Immature natural killer cell (primary cell): Measurements from ENCODE around the gene ARFIP2. TPM values are rescaled to one million over a fixed set of nuclear protein-coding genes. Genes with fewer than 3 reads are reported as not detected.

Experiments used
- DNase-seq, 3 donors: peaks; one replicate each; pipeline ENCODE4 v3.0.0; 2022; ENCODE audit warnings: mixed read lengths in 1 of 3
- H3K27ac Mint-ChIP-seq, 6 donors: one replicate each; pipeline ENCODE4 v1.8.0; 2020; ENCODE audit warnings: mixed read lengths in 6 of 6, mild to moderate bottlenecking in 5 of 6, inconsistent platforms in 4 of 6, moderate library complexity in 3 of 6
- H3K27me3 Mint-ChIP-seq, 3 donors: one replicate each; pipeline ENCODE4 v1.8.0; 2020 to 2021; ENCODE audit warnings: low read depth in 3 of 3, mild to moderate bottlenecking in 3 of 3, mixed read lengths in 3 of 3, moderate library complexity in 3 of 3, inconsistent platforms in 1 of 3
- H3K36me3 Mint-ChIP-seq, 3 donors: one replicate each; pipeline ENCODE4 v1.8.0; 2020; ENCODE audit warnings: mixed read lengths in 3 of 3, inconsistent platforms in 2 of 3, mild to moderate bottlenecking in 2 of 3
- H3K4me1 Mint-ChIP-seq, 2 donors: one replicate each; pipeline ENCODE4 v1.8.0; 2020; ENCODE audit warnings: inconsistent platforms in 2 of 2, mild to moderate bottlenecking in 2 of 2, mixed read lengths in 2 of 2, moderate library complexity in 1 of 2
- H3K4me3 Mint-ChIP-seq, 5 donors: one replicate each; pipeline ENCODE4 v1.8.0; 2020; ENCODE audit warnings: mild to moderate bottlenecking in 5 of 5, mixed read lengths in 5 of 5, inconsistent platforms in 3 of 5, moderate library complexity in 3 of 5
- H3K9me3 Mint-ChIP-seq, 6 donors: one replicate each; pipeline ENCODE4 v1.8.0; 2020; ENCODE audit warnings: mild to moderate bottlenecking in 6 of 6, mixed read lengths in 6 of 6, inconsistent platforms in 4 of 6, moderate library complexity in 3 of 6
- polyA plus RNA-seq, 3 donors: library from polyadenylated mRNA; unstranded; fragments of 300-500 nt; fragmentation: Illumina TruSeq; gene quantifications; one replicate each; pipeline ENCODE4 v1.2.3, GENCODE V29; 2021

Gene ARFIP2
- polyA plus RNA-seq, 3 donors from 2014 or later, result 34.2 to 39.9 (median 35.0) TPM

DNA sequence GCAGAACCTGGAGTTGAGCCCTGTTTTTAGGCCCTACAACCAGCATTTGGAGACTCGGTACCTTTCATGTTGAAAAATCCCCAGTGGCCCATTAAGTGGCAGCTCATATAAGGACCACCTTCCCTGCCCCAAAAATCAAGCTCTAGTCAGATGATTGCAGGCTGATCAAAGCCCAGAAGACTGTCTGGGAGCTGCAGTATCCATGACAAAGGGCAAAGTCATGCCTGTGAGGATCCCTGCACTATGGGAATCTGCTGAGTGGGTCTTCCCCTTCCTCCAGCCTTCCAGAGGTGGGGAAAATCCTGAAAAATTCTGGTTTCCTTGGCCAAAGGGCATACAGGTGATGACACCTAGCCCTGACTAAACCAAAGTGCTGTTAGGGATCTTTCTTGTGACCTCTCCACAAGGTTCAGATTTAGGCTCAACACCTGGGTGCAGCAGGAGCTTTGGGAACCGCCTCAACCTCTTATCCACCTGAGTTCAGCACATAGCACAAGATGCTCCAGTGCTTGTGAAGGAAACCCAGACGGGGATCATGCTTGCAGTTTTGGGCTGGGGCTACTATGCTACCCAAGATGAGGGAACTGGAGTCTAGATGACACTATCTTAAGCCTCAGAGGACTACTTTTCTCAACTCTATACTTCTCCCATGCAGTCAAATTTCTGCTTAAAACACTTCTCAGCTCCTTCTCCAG lies 6.2 kb downstream of the ARFIP2 start:
- peaks cover 1 to 8% (median 4%) of the 10 kb centered on the region in 3 donors for H3K27me3 Mint-ChIP-seq
- H3K27ac Mint-ChIP-seq, result peak overlapping the region; percentile 67 to 88 (median 86)
- H3K4me3 Mint-ChIP-seq, result peak overlapping the region; percentile 72 to 84 (median 76)
- H3K36me3 Mint-ChIP-seq, result peaks cover 0 to 16% (median 0%) of the 10 kb centered on the region in 3 donors
- no peak for DNase-seq
- peaks cover 25 to 36% of the 10 kb centered on the region in 2 donors for H3K4me1 Mint-ChIP-seq
- no peaks in the 10 kb centered on the region for H3K9me3 Mint-ChIP-seq

DNA sequence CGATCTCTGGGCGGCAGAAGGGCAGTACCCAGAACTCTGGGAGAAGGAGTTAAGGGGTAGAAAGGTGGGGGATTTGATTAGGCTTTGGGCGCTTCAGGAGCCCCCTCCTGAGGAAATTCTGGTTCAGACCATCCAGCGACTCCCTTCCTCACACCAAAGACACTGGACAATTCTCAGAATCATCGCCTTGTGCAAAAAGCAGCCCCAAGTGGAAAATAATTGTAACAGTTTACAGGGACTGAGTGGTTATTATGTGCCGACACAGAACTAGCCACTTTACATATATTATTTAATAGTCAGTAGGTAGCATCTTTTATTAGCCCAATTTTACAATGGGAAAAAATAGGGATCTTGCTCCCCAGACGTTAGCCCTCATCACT lies 6.7 kb downstream of the ARFIP2 start:
- H3K9me3 Mint-ChIP-seq, result no peaks in the 10 kb centered on the region
- peaks cover 20 to 31% of the 10 kb centered on the region in 2 donors for H3K4me1 Mint-ChIP-seq
- no peak for DNase-seq
- H3K27me3 Mint-ChIP-seq, result peaks cover 1 to 8% (median 4%) of the 10 kb centered on the region in 3 donors
- H3K4me3 Mint-ChIP-seq, result peak overlapping the region; percentile 72 to 84 (median 76)
- H3K27ac Mint-ChIP-seq, result peak overlapping the region; percentile 67 to 88 (median 86)
- peaks cover 0 to 16% (median 0%) of the 10 kb centered on the region in 3 donors for H3K36me3 Mint-ChIP-seq

DNA sequence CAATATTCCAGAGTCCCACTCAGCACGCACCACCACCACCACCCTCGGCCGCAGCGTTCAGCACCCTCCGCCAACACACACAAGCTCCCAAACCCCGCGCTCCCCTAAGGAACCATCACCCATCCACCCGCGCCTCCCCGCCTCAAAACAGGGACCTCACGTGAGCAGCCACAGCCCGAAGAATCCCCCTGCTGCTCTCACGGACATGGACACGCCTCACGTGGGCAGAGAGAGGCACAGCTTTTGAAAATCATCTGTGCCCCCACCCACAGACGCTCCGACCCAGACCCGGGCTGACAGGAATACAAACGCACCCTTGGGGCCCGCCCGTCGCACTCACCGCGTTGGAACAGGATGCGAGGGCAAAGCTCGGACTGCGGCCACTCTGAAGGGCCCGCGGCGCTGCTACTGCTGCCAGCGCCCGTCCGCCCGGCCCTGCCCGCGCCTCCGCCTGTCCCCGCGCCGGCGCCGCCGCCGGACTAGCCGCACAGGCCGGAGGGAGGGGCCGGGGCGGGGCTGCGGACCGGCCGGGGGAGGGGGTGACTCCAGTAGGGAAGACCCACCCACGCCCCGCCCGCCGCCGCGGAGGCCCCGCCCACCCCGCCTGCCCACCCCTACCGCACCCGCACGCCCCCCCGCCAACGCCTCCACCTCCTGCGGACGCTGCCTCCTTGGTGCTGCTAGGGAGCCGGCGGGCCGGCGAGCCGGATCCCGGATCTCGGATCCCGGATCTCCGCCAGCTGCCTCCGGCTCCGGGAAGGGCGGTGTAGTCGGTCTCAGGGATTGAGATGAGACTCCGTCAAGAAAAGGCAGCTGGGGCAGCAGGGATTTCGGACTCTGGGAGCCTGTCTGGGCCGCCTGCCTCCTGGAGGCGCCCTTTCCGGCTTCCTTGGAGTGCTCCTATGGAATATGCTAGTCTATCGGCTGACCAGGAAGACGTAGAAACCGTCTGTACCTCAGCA lies 7.4 kb downstream of the ARFIP2 start, which contains the start of gene TRIM3:
Gene TRIM3, minus strand, starts transcription at position 491 of the 962 bp plus-strand sequence. CDS start 8,246 bp downstream, outside the sequence.
- Mint-ChIP-seq H3K36me3 (peaks cover 0 to 10% (median 0%) of the 10 kb centered on the region in 3 donors), H3K4me3 (peak within 1 kb of the TSS; percentile 85 to 92 (median 89)), H3K4me1 (peaks cover 17 to 26% of the 10 kb centered on the region in 2 donors), H3K27me3 (peaks cover 1 to 8% (median 4%) of the 10 kb centered on the region in 3 donors), H3K9me3 (no peaks in the 10 kb centered on the region), H3K27ac (peak within 1 kb of the TSS; percentile 73 to 92 (median 88))
- DNase-seq, result peak; percentile 71 to 77 (median 77)

DNA sequence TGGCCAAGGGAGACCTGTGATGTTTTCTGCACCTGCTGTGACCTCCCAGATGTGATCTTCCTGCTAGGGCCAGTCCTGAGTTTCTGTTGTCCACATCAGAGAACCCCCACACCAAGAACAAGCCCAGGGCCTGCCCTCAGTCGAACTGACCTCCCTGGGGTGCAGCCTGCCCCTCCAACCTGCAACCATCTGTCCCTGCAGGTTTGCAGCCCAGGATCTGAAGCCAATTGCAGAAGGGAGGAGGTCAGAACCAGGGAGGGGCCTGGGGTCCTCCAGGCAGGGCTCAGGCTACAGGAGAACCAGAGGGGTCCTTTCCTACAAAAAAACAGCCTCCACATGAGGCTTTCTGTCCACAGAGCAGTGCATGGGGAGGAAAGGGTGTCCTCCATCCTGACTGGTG lies 8.2 kb downstream of the ARFIP2 start:
- Mint-ChIP-seq H3K27ac (peak overlapping the region in 4 of 6 donors; percentile 26 to 73 (median 46)), H3K27me3 (peaks cover 1 to 8% (median 4%) of the 10 kb centered on the region in 3 donors), H3K4me1 (peaks cover 17 to 26% of the 10 kb centered on the region in 2 donors), H3K4me3 (peak overlapping the region; percentile 71 to 90 (median 74)), H3K36me3 (peaks cover 0 to 9% (median 0%) of the 10 kb centered on the region in 3 donors), H3K9me3 (no peaks in the 10 kb centered on the region)
- DNase-seq, result no peak

DNA sequence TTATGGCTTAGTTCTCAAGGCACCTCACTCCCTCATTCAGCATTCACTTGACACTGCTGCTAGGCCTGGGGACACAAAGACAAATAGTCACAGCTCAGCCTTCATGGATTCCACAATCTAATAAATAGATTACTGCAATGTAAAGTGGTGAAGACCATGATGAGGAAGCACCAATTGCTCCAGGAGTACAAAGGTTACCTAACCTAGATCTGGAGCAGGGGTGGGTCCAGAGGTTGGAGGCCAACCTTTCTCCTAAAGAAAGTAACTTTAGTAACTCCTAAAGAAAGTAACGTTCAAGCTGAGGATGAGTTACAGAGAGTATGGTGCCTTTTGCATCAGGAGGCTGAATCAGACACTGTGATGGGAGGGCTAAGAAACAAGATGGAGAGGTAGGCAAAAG lies 11.5 kb downstream of the ARFIP2 start:
- Mint-ChIP-seq H3K4me1 (peaks cover 17 to 24% of the 10 kb centered on the region in 2 donors), H3K9me3 (no peaks in the 10 kb centered on the region), H3K36me3 (peaks cover 12 to 16% (median 15%) of the 10 kb centered on the region in 3 donors), H3K4me3 (no peak overlapping the region), H3K27ac (no peak overlapping the region), H3K27me3 (peaks cover 1 to 10% (median 4%) of the 10 kb centered on the region in 3 donors)
- no peak for DNase-seq

DNA sequence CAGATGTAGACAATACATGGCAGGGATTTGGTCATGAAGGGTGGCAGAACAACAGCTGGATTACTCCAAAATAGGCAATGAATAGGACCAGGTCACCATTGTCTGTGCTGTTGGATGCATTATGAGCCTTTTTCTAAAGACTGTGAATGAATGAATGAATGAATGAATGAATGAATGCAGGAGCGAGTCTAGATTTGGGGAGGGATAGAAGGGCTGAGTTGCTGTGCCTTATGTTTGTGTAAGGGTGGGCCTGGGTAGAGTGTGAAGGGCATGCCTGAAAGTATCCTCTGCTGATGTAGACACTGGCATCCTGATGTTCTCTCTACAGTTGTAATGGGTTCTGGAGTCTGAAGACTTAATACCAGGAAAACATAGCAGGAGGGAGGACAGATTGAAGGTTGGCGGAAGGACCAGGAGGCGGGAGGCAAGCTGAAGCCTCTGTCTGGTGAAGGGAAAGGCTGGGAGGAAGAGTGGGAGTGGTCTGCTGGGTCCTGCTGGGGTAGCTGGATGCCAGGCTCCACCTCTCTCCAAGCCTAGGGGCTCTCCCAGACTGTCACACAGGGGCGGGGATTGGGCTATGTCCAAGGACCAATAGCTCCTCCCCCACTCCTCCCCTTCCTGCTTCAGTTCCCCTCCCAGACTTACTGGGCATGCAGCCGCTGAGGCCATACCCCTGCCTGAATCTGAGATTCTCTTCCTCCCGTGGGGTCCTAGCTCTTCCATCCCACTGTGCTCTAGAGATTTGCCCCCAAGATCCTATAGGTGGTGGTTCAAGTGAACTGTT lies 12.2 kb downstream of the ARFIP2 start:
- Mint-ChIP-seq H3K27me3 (peaks cover 0 to 5% (median 1%) of the 10 kb centered on the region in 3 donors), H3K4me3 (no peak overlapping the region), H3K36me3 (peaks cover 17 to 20% (median 19%) of the 10 kb centered on the region in 3 donors), H3K27ac (no peak overlapping the region), H3K4me1 (peaks cover 12 to 18% of the 10 kb centered on the region in 2 donors), H3K9me3 (no peaks in the 10 kb centered on the region)
- DNase-seq, result no peak

DNA sequence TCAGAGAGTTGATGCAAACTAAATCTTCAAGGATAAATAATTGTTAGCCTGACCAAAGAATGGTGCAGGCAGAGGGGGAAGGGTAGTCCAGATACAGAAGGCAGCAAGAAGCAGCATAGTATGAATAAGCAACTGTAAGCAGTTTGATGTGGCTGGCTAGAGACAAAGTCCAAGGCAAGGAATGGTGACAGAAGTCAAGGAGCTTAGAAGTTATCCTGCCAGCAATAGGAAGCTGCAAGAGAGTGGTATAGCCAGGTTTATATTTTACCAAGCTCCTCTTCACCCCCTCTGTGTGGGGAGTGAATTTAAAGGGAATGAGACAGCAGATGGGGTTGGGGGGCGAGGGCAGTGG lies 22.1 kb downstream of the ARFIP2 start:
- no peak for DNase-seq
- H3K27ac Mint-ChIP-seq, result no peak overlapping the region
- H3K9me3 Mint-ChIP-seq, result no peaks in the 10 kb centered on the region
- peaks cover 0 to 5% (median 3%) of the 10 kb centered on the region in 3 donors for H3K27me3 Mint-ChIP-seq
- no peak overlapping the region for H3K4me3 Mint-ChIP-seq
- peaks cover 18 to 29% (median 26%) of the 10 kb centered on the region in 3 donors for H3K36me3 Mint-ChIP-seq
- H3K4me1 Mint-ChIP-seq, result no peaks in the 10 kb centered on the region

DNA sequence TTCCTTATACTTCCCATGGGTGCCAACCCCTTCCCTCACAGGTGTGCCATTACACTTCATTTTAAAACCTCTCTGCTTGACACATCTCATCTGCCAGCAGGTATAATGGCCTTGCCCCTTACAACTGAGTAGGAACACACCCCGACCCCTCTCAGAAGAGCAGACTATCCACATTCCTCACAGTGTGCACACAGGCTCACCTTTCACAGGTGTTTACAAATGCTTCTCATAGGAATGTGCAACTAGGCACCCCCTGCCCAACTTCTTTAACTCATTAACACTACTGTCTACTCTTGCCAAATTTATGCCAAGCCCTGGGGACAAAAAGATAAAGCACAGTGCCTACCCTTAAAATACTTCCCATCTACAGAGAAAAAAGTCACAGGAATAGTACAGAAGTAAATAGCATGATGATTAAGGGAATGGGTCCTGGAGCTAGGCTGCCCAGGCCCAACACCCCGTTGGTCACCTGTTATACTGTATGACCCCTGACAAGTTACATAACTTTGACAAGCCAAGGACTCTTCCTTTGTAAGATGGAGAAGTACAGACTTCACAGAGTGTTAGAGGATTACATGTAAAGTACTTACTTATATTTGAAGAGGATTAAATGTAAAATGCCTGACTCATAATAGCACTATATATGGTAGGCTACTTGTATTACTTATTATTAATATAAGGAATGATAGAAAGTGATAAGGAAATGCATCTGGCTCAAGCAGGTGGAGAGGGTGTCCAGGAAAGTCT lies 22.6 kb downstream of the ARFIP2 start:
- no peak overlapping the region for H3K27ac Mint-ChIP-seq
- no peaks in the 10 kb centered on the region for H3K9me3 Mint-ChIP-seq
- H3K36me3 Mint-ChIP-seq, result peaks cover 18 to 28% (median 20%) of the 10 kb centered on the region in 3 donors
- DNase-seq, result no peak
- H3K4me1 Mint-ChIP-seq, result no peaks in the 10 kb centered on the region
- H3K4me3 Mint-ChIP-seq, result no peak overlapping the region
- peaks cover 0 to 5% (median 3%) of the 10 kb centered on the region in 3 donors for H3K27me3 Mint-ChIP-seq

DNA sequence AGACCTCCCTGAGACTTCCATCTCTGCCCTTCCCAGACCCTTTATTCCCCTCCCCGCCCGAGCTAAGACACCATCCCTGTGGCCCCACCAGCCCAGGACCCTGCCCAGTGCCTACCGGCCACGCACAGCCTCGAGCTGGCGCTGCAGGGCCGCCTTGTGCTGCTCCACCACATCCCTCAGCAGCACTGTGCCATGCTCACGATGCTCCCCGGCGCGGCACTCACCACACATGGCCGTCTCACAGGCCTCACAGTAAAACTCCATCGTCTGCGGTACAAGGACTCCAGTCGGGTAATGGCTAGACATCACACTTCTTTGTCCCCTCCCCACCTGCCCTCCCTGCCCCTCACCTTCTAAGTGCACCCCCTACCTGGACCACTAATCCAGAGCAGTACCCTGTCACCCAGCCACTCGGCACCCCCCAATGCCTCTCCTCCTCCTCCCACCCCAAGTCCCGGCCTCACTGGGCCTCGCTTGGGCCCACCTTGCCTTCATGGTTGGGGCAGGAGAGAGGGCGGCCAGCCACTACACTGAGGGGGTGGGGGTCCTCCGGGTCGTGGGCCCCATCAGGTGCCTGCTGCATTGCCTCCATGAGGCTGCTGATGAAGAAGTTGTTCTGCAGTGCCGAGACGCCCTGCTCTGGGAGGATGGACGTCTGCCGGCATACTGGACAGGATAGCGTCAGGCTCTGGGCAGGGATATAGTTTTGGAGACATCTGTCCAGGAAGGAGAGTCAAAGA lies 23.4 kb downstream of the ARFIP2 start:
- Mint-ChIP-seq H3K4me1 (no peaks in the 10 kb centered on the region), H3K27me3 (peaks cover 0 to 5% (median 3%) of the 10 kb centered on the region in 3 donors), H3K4me3 (no peak overlapping the region), H3K9me3 (no peaks in the 10 kb centered on the region), H3K27ac (no peak overlapping the region), H3K36me3 (peaks cover 19 to 32% (median 21%) of the 10 kb centered on the region in 3 donors)
- no peak for DNase-seq

DNA sequence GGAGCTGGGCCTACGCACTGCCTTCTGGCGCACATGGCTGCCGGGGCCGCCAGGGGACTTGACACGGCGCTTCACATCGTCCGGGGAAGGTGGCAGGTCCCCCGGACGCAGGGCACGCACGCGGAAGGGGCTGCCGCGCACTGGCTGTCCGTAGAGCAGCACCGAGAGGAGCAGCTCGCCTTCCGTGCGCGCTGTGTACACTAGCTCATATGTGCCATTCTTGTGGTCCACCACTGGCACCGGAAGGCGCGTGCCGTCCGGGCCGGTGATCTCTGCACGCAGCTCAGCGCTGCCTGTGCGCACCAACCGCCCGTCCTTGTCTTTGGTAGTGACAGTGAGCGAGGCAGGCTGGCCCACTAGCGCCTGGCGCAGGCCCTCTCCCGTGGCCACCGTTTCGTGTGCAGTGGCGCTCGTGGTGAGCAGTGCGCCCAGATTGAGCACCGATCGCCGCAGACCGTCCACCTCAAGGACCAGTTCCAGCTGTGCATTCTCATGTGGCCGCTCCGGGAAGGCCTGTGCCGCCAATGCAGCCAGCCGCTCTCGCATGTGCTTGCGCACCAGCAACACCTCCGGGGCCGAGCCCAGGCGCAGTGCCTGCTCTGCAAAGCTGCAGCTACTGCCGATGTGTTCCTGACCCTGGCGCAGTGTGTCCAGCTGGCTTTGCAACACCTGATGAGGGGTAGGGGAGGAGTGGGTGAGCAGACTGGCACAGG lies 24.6 kb downstream of the ARFIP2 start:
- Mint-ChIP-seq H3K27ac (no peak overlapping the region), H3K27me3 (peaks cover 0 to 5% (median 1%) of the 10 kb centered on the region in 3 donors), H3K4me3 (no peak overlapping the region), H3K9me3 (no peaks in the 10 kb centered on the region), H3K4me1 (no peaks in the 10 kb centered on the region), H3K36me3 (peaks cover 15 to 33% (median 29%) of the 10 kb centered on the region in 3 donors)
- no peak for DNase-seq

DNA sequence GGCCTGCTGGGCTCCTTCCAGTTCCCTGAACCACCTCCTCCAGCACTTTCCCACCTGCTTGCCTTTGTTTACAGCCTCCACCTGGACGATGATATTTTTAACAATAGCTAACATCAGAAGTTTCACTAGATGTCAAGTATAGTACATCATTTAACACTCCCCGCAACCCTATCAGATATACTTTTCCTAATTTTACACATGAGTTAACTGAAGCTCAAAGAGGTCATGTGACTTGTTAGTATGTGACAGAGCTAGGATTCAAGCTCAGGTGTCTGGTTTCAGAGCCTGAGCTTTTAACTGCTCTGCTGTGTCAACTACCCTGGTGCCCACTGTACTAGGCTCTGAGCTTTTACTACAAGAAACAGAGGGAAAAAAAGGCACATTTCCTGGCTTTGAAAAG lies 26.1 kb downstream of the ARFIP2 start:
- H3K4me1 Mint-ChIP-seq, result no peaks in the 10 kb centered on the region
- no peak overlapping the region for H3K27ac Mint-ChIP-seq
- peaks cover 14 to 29% (median 28%) of the 10 kb centered on the region in 3 donors for H3K36me3 Mint-ChIP-seq
- no peak for DNase-seq
- peaks cover 0 to 3% (median 1%) of the 10 kb centered on the region in 3 donors for H3K27me3 Mint-ChIP-seq
- H3K4me3 Mint-ChIP-seq, result no peak overlapping the region
- no peaks in the 10 kb centered on the region for H3K9me3 Mint-ChIP-seq
